Astrocyte (in vitro differentiated cells and primary cell): ENCODE measurements around the gene PPM1H. TPM values are rescaled to one million over a fixed set of nuclear protein-coding genes. Genes with fewer than 3 reads are reported as not detected.

Experiments
- DNase-seq: peaks from one replicate; pipeline ENCODE4 v3.0.0-alpha.2; 2010; ENCODE audit warnings: low read depth
- FAIRE-seq: peaks from 2 replicates; lab custom pipeline; 2011; peaks lifted over from hg19 to GRCh38; lab: Jason Lieb, UNC
- H2AFZ ChIP-seq: 2 replicates; pipeline ENCODE4 v1.6.0; 2012; ENCODE audit warnings: low read depth, low read length, inconsistent platforms
- H3K27ac ChIP-seq: 2 replicates; pipeline ENCODE4 v1.5.1; 2011; ENCODE audit warnings: low read depth, low read length, inconsistent platforms
- H3K27me3 ChIP-seq: 2 replicates; pipeline ENCODE4 v1.6.0; 2011; ENCODE audit warnings: low read length, inconsistent platforms; ENCODE audit not compliant: insufficient read depth
- H3K36me3 ChIP-seq: 2 replicates; pipeline ENCODE4 v1.5.1; 2011; ENCODE audit warnings: low read length, inconsistent platforms; ENCODE audit not compliant: insufficient read depth
- H3K4me1 ChIP-seq: 2 replicates; pipeline ENCODE4 v1.5.1; 2011; ENCODE audit warnings: low read length, inconsistent platforms; ENCODE audit not compliant: insufficient read depth
- H3K4me2 ChIP-seq: 2 replicates; pipeline ENCODE4 v1.6.0; 2012; ENCODE audit warnings: low read length, inconsistent platforms
- H3K4me3 ChIP-seq: 2 replicates; pipeline ENCODE4 v1.5.1; 2011; ENCODE audit warnings: low read depth, mild to moderate bottlenecking, low read length, inconsistent platforms; ENCODE audit not compliant: insufficient read depth
- H3K79me2 ChIP-seq: 2 replicates; pipeline ENCODE4 v1.6.0; 2012; ENCODE audit warnings: mild to moderate bottlenecking, low read length, inconsistent platforms; ENCODE audit not compliant: insufficient read depth
- H3K9ac ChIP-seq: 2 replicates; pipeline ENCODE4 v1.6.0; 2012; ENCODE audit warnings: mild to moderate bottlenecking, low read length, inconsistent platforms
- H3K9me3 ChIP-seq: 2 replicates; pipeline ENCODE4 v1.5.1; 2012; ENCODE audit warnings: low read depth, mild to moderate bottlenecking, low read length, inconsistent platforms; ENCODE audit not compliant: insufficient read depth
- H4K20me1 ChIP-seq: 2 replicates; pipeline ENCODE4 v1.6.0; 2012; ENCODE audit warnings: low read length, inconsistent platforms; ENCODE audit not compliant: insufficient read depth
- H3K27ac Mint-ChIP-seq: one replicate; pipeline ENCODE4 v1.8.0; 2021; ENCODE audit warnings: mild to moderate bottlenecking, mixed read lengths; ENCODE audit not compliant: unreplicated experiment
- H3K27me3 Mint-ChIP-seq: one replicate; pipeline ENCODE4 v1.8.0; 2021; ENCODE audit warnings: low read depth, mixed read lengths; ENCODE audit not compliant: unreplicated experiment
- H3K36me3 Mint-ChIP-seq: one replicate; pipeline ENCODE4 v1.8.0; 2021; ENCODE audit warnings: low read depth, mixed read lengths; ENCODE audit not compliant: unreplicated experiment
- H3K4me1 Mint-ChIP-seq: one replicate; pipeline ENCODE4 v1.8.0; 2021; ENCODE audit warnings: low read depth, mixed read lengths; ENCODE audit not compliant: unreplicated experiment
- H3K4me3 Mint-ChIP-seq: one replicate; pipeline ENCODE4 v1.8.0; 2021; ENCODE audit warnings: mild to moderate bottlenecking, moderate library complexity, mixed read lengths; ENCODE audit not compliant: unreplicated experiment
- H3K9me3 Mint-ChIP-seq: one replicate; pipeline ENCODE4 v1.8.0; 2021; ENCODE audit warnings: mild to moderate bottlenecking, mixed read lengths; ENCODE audit not compliant: unreplicated experiment
- EZH2 ChIP-seq: IDR thresholded peaks from 2 replicates; pipeline ENCODE4 v1.6.1; 2012; ENCODE audit warnings: mild to moderate bottlenecking, low read length, inconsistent platforms; ENCODE audit not compliant: insufficient read depth
- total RNA-seq: library from RNA; stranded (reverse); gene quantifications from 2 replicates; pipeline ENCODE4 v1.2.1, GENCODE V29; 2021
- TF ChIP-seq, protein P1 (sequence below): IDR thresholded peaks from 2 replicates; pipeline ENCODE4 v1.5.1; 2011; ENCODE audit warnings: low read depth, mild to moderate bottlenecking, inconsistent platforms, low read length, moderate library complexity; ENCODE audit not compliant: insufficient read depth

Gene PPM1H
- total RNA-seq, 1 donor from 2014 or later: 7.8 TPM

GRCh38 chr12:62712681-62713573 is 222.0 kb downstream of the PPM1H start:
- no peak overlapping the region for H3K4me3 ChIP-seq
- peaks cover 2% of the 10 kb centered on the region for H3K4me1 Mint-ChIP-seq
- H2AFZ ChIP-seq: no peak overlapping the region
- no peak overlapping the region for H3K4me3 Mint-ChIP-seq
- no peaks in the 10 kb centered on the region for H3K79me2 ChIP-seq
- no peaks in the 10 kb centered on the region for H3K36me3 ChIP-seq
- H3K9ac ChIP-seq: no peak overlapping the region
- H4K20me1 ChIP-seq: no peaks in the 10 kb centered on the region
- H3K27ac ChIP-seq: no peak overlapping the region
- H3K27me3 ChIP-seq: no peaks in the 10 kb centered on the region
- DNase-seq (no peak), FAIRE-seq (no peak)
- no peaks in the 10 kb centered on the region for H3K9me3 ChIP-seq
- H3K27ac Mint-ChIP-seq: no peak overlapping the region
- H3K27me3 Mint-ChIP-seq: no peaks in the 10 kb centered on the region
- peaks cover 9% of the 10 kb centered on the region for H3K36me3 Mint-ChIP-seq
- no peak overlapping the region for H3K4me2 ChIP-seq
- TF ChIP-seq, protein P1, sequence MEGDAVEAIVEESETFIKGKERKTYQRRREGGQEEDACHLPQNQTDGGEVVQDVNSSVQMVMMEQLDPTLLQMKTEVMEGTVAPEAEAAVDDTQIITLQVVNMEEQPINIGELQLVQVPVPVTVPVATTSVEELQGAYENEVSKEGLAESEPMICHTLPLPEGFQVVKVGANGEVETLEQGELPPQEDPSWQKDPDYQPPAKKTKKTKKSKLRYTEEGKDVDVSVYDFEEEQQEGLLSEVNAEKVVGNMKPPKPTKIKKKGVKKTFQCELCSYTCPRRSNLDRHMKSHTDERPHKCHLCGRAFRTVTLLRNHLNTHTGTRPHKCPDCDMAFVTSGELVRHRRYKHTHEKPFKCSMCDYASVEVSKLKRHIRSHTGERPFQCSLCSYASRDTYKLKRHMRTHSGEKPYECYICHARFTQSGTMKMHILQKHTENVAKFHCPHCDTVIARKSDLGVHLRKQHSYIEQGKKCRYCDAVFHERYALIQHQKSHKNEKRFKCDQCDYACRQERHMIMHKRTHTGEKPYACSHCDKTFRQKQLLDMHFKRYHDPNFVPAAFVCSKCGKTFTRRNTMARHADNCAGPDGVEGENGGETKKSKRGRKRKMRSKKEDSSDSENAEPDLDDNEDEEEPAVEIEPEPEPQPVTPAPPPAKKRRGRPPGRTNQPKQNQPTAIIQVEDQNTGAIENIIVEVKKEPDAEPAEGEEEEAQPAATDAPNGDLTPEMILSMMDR: no peak
- no peak for TF ChIP-seq EZH2
- H3K9me3 Mint-ChIP-seq: peaks cover 2% of the 10 kb centered on the region
- peaks cover 27% of the 10 kb centered on the region for H3K4me1 ChIP-seq

DNA sequence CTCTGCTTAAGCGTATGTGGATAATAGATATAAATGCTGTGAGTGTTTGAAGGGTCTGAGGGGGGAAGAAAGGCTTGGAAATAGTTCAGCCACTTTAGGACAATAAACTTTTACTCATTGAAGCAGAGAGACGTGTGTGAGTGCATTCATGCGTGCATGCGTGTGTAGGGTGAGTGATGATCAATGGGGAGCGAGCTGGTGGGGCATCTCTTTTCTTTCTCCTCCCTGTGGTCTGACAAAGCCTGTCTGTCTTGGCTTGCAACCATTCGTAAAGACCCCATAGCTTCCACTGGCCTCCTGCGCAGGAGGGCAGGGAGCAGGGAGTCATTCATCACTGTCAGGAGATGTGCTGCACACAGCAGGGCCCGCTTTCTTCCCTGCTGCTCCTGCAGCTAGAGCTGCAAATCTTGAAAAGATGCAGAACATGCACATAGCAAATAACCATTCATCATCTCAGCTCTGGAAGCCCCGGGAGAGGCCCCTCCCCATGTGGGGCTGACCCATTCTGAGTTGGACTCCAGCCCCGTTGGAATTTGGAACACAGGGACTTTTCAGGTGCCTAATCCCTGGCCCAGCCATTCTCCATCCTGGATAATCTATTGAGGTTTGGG is 223.2 kb downstream of the PPM1H start:
- Histone ChIP-seq H4K20me1 (no peaks in the 10 kb centered on the region), H3K4me1 (peaks cover 18% of the 10 kb centered on the region), H3K9ac (no peak overlapping the region), H3K36me3 (no peaks in the 10 kb centered on the region), H3K79me2 (no peaks in the 10 kb centered on the region), H2AFZ (no peak overlapping the region), H3K27ac (peak overlapping the region; percentile 37), H3K4me3 (no peak overlapping the region), H3K4me2 (peak overlapping the region; percentile 21), H3K27me3 (no peaks in the 10 kb centered on the region), H3K9me3 (no peaks in the 10 kb centered on the region)
- Mint-ChIP-seq H3K27ac (no peak overlapping the region), H3K4me3 (no peak overlapping the region), H3K9me3 (peaks cover 2% of the 10 kb centered on the region), H3K36me3 (peaks cover 11% of the 10 kb centered on the region), H3K4me1 (peaks cover 2% of the 10 kb centered on the region), H3K27me3 (no peaks in the 10 kb centered on the region)
- FAIRE-seq (no peak), DNase-seq (peak; percentile 82)
- TF ChIP-seq, protein P1: no peak
- no peak for TF ChIP-seq EZH2
